GM21528 (cell line): ENCODE results near the gene GNG7.
A peak's percentile ranks its signal among the peaks of the same experiment; 100 is the strongest.
"Not testable (repeated sequence)": the region's sequence is repeated elsewhere in the genome, so short reads cannot be mapped to it uniquely, and the experiment has no call there.

Source experiments
- ATAC-seq: cut with Tn5 transposase; IDR thresholded peaks from one replicate; pipeline ENCODE4 v1.9.1; 2021; ENCODE audit warnings: mild to moderate bottlenecking, moderate library complexity; ENCODE audit not compliant: unreplicated experiment, low FRiP score

GNG7 gene

GRCh38 chr19:2627855-2628254 lies 74.6 kb downstream of the GNG7 start:
- ATAC-seq = no peak

- no peak for ATAC-seq
These were observed 75.1 kb downstream of the GNG7 start for GRCh38 chr19:2627319-2627829.

GRCh38 chr19:2625434-2625833 lies 77.1 kb downstream of the GNG7 start:
- no peak for ATAC-seq

GRCh38 chr19:2624537-2625091 lies 77.9 kb downstream of the GNG7 start:
- ATAC-seq = peak; percentile 35

- ATAC-seq = no peak
These were observed 78.7 kb downstream of the GNG7 start for GRCh38 chr19:2623798-2624197.

GRCh38 chr19:2622371-2622961 lies 80.0 kb downstream of the GNG7 start:
- ATAC-seq = not testable (repeated sequence)

DNA sequence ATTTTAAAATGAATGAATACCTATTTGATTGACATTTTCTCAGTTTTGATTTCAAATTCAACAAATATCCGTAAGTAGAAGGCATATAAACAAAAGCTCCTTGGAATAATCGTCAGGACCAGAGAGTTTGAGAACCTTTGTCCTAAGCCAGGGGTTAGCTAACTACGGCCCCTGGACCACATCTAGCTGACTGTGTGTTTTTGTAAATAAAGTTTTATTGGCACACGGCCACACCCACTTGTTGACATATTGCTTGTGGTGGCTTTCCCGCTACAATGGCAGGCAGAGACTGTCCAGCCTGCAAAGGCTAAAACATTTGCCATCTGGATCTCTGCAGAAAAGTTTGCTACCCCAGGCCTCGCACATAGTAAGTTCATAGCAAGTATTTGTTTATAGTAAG lies 83.4 kb downstream of the GNG7 start:
- no peak for ATAC-seq

DNA sequence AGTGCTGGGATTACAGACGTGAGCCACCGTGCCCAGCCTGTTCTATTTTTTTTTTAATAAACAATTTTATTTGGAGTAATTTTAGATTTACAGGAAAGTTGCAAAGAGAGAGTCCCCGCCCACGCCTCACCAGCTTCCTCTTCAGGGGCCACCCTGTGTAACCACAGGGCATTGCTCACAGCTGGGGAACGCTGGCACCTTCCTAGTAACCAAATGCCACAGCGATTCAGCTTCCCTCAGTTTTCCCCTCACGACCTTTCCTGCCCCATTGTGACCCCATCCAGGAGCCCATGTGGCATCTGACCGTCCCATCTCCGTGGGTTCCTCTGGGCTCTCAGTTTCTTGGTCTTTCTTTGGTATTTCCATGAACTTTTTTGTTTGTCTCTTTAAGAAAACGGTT lies 83.9 kb downstream of the GNG7 start:
- no peak for ATAC-seq

DNA sequence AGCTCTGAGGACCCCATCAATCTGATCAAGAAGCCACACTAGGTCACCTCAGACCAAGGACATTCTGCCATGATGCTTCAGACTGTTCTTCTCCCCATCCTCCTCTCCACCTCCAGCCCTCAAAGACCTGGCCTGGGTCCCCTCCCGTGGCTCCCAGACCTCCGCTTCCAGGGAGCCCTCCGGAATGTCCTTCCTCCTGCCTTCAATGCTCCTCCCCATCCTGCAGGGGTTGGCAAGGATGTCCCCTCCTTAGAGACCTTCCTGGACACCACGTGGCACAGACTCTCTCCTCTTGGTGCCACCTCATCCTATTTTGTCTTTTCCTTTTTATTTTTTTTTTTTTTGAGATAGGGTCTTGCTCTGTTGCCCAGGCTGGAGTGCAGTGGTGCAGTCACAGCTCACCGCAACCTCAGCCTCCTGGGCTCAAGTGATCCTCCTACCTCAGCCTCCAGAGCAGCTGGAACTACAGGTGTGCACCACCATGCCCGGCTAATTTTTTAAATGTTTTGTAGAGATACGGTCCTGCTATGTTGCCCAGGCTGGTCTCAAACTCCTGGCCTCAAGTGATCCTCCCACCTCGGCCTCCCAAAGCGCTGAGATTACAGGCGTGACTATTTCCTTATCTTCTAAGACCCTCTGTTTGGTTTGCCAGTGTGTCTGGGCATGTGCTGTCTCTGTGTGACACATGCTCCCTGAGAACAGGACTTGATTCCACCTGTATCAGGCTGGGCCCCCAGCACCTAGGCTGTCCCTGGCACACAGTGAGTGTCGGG lies 84.9 kb downstream of the GNG7 start:
- ATAC-seq = no peak

- ATAC-seq = no peak
These were observed 85.6 kb downstream of the GNG7 start for GRCh38 chr19:2616741-2617392.

DNA sequence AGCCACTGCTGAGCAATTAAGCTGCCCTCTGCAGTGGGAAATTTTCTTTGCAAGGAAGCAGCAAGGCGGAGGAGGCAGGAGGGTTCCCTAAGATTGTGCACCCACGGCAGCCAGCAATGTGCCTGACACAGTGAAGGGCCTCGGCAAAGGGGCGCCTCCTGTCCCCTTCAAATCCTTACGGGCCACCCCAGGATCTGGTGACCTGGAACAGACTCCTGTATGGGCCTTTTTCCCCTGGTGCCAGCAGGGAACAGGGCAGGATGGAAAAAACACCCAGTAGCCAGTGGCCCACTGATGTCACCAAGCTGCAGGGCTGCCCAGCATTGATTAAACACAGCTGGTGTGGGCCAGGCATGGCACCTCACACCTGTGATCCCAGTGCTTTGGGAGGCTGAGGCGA lies 86.7 kb downstream of the GNG7 start:
- ATAC-seq = no peak

- ATAC-seq = no peak
These were observed 88.8 kb downstream of the GNG7 start for GRCh38 chr19:2613507-2614295.

DNA sequence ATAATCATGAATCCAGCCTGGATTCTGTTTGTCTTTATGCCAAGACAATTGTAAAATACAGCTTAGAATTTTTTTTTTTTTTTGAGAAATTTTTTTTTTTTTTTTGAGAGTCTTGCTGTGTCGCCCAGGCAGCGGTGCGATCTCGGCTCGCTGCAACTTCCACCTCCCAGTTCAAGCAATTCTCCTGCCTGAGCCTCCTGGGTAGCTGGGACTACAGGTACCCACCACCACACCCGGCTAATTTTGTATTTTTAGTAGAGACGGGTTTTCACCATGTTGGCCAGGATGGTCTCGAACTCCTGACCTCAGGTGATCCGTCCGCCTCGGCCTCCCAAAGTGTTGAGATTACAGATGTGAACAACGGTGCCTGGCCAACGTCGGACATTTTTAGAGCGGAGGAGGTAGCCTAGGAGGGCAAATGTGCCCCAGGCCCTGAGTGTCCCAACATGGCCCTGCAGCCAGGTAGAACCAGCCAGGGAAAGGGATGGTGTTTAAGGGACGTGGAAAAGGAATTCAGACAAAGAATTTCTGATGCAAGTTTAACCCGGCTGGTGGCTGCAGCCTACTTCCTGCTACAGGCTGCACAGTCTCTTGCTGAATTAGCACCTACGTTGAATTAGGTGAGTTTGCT lies 89.8 kb downstream of the GNG7 start:
- ATAC-seq = no peak

DNA sequence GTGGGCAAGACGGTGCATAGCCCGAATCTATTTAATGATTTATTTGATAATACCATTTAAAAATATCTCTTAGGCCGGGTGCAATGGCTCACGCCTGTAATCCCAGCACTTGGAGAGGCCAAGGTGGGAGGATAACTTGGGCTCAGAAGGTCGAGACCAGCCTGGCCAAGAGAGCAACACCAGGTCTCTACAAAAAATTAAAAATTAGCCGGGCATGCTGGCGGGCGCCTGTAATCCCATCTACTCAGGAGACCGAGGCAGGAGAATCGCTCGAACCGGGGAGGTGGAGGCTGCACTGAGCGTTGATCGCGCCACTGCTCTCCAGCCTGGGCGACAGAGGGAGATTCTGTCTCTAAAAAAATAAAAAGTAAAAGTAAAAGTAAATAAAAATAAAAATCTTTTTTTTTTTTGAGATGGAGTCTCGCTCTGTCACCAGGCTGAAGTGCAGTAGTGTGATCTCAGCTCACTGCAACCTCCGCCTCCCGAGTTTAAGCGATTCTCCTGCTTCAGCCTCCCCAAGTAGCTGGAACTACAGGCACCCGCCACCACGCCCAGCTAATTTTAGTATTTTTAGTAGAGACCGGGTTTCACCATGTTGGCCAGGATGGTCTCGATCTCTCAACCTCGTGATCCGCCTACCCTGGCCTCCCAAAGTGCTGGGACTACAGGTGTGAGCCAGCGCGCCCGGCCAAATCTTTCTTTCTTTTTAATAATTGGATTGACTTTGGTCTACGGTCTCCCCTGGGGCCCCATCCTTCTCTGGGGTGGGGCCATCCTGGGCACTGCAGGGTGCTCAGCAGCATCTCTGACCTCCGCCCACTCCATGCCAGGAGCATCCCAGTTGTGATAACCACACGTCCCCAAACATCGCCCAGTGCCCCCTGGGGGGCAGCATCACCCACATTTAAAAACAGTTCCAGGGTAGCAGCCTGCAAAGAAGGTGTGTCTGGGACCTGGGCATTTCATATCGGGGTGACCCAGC lies 90.7 kb downstream of the GNG7 start:
- ATAC-seq = no peak

DNA sequence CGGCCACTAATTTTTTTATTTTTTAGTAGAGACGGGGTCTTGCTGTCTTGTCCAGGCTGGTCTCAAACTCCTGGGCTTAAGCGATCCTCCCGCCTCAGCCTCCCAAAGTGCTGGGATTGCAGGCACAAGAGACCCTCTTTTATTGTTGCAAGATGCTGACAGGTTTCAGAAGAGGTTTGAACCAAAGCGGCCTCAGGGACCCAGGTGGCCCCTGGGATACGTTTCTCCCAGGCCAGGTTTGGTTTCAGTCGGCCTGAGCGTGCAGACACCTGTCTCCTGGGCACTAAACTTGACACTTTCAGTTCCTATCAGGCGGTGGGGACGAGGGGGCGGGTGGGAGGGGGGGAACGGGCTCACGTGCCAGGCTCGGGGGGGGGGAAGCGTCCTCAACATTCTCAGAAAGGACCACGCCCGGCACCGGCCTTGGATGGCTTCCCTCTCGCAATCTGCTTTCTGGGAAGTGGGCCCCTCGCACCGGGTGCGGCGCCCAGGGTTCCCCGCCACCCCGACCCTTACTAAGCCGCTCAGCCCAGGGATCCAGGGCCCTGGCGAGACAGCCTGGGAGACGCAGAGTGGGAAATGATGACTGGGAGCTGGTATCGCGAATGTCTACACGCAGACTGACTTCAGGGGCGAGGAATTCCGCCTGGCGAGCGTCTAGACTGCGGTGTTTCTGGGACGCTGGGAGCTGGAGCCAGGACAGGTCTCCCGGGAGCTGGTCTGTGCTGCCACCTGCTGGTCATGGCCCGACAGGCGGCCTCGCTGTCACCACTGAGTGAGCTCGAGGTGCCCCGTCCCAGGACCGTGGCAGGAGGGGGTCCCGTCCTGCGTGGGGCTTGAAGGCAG lies 91.6 kb downstream of the GNG7 start:
- ATAC-seq = peak; percentile 36

GRCh38 chr19:2609389-2610116 lies 92.9 kb downstream of the GNG7 start:
- no peak for ATAC-seq

DNA sequence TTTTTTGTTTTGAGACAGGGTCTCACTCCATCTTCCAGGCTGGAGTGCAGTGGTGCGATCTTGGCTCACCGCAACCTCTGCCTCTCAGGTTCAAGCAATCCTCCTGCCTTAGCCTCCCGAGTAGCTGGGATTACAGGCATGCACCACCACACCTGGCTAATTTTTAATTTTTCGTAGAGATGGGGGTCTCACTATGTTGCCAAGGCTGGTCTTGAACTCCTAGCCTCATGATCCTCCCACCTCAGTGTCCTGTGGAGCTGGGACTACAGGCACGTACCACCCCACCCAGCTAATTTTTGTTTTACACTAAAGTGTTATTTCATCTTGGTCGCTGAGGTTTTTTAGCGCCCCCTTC lies 93.5 kb downstream of the GNG7 start:
- ATAC-seq = not testable (repeated sequence)

DNA sequence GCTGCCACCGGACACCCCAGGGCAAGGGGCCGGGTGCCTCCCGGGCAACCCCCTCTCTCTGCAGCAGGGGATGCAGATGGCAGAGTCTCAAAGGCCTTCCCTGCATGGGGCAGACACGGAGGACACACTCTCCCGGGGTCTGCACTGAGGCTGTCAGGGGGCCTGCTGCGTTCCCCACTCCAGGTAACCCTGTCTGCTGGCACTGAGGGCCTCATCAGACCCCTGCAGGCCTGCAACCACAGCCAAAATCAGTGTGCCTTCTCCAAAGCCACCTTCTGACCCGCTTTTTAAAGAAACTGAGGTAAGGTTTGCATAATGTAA lies 93.9 kb downstream of the GNG7 start:
- ATAC-seq = no peak
